ENCODE data around the gene WASF3.

Gene WASF3

DNA sequence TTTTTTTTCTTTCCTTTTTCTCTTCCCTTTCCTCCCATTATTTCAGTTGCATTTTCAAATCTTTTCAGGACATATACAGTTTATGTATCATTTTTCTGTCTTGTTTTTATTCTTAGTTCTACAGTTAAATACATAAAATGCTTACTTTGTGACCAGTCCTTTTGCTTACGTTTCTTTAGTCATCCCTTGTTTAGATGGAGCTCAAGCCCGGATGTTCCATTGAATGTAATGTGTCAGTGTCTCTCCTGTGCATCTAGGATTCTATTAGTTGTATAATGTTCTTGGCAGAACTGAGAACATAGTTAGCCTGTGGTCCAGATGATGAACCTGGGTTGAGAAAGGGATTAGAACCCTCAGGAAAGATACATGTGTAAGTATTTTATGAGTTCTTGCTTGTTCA, 17.8 kb downstream of the WASF3 start:
- no peak for ATAC-seq (ENCODE audit: insufficient read depth, low read depth)
- Histone ChIP-seq H3K79me2 (ENCODE audit: insufficient read depth, low read length) (no peaks in the 10 kb centered on the region), H3K9ac (ENCODE audit: low read depth, low read length) (no peak overlapping the region), H3K4me1 (ENCODE audit: insufficient read depth, low read length) (no peaks in the 10 kb centered on the region), H3K27me3 (ENCODE audit: insufficient read depth, low read length, poor library complexity) (peaks cover 3% of the 10 kb centered on the region), H3K4me3 (ENCODE audit: low read depth in 1 of 2, low read length in 2 of 2) (no peak overlapping the region), H4K20me1 (ENCODE audit: insufficient read depth, low read length) (no peaks in the 10 kb centered on the region), H2AFZ (ENCODE audit: low read depth, low read length) (no peak overlapping the region), H3K9me3 (ENCODE audit: insufficient read depth, low read length, severe bottlenecking) (peaks cover 3% of the 10 kb centered on the region), H3K36me3 (ENCODE audit: insufficient read depth, low read length) (no peaks in the 10 kb centered on the region), H3K4me2 (ENCODE audit: insufficient read depth, low read length) (no peak overlapping the region), H3K27ac (ENCODE audit: low read length) (no peak overlapping the region)
- TF ChIP-seq, protein P1, sequence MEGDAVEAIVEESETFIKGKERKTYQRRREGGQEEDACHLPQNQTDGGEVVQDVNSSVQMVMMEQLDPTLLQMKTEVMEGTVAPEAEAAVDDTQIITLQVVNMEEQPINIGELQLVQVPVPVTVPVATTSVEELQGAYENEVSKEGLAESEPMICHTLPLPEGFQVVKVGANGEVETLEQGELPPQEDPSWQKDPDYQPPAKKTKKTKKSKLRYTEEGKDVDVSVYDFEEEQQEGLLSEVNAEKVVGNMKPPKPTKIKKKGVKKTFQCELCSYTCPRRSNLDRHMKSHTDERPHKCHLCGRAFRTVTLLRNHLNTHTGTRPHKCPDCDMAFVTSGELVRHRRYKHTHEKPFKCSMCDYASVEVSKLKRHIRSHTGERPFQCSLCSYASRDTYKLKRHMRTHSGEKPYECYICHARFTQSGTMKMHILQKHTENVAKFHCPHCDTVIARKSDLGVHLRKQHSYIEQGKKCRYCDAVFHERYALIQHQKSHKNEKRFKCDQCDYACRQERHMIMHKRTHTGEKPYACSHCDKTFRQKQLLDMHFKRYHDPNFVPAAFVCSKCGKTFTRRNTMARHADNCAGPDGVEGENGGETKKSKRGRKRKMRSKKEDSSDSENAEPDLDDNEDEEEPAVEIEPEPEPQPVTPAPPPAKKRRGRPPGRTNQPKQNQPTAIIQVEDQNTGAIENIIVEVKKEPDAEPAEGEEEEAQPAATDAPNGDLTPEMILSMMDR (IDR thresholded peaks at IDR 0.05; ENCODE audit: borderline replicate concordance, extremely low read depth, low read length, poor library complexity, severe bottlenecking), result no peak
- no peak for DNase-seq

DNA sequence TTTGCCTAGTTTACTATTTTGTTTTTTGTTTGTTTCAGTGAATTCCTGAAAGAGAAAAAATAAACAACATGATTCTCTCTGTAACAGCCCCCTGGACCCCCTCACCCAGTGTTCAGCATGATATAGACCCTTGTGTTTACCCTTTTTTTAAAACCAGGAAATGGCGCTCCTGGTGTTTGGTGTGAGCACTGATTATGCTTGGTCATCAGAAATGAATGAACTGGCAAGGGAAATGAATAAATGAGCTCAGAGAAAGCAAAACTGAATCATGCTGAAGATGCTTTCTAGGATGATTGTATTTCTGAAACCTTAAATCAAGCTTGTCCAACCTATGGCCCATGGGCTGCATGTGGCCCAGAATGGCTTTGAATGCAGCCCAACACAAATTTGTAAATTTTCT, 22.1 kb downstream of the WASF3 start:
- DNase-seq (no peak), ATAC-seq (ENCODE audit: insufficient read depth, low read depth) (no peak)
- no peak overlapping the region for H3K4me3 ChIP-seq (ENCODE audit: low read depth in 1 of 2, low read length in 2 of 2)
- no peak overlapping the region for H3K27ac ChIP-seq (ENCODE audit: low read length)
- peaks cover 5% of the 10 kb centered on the region for H3K27me3 ChIP-seq (ENCODE audit: insufficient read depth, low read length, poor library complexity)
- no peaks in the 10 kb centered on the region for H3K79me2 ChIP-seq (ENCODE audit: insufficient read depth, low read length)
- TF ChIP-seq, protein P1 (IDR thresholded peaks at IDR 0.05; ENCODE audit: borderline replicate concordance, extremely low read depth, low read length, poor library complexity, severe bottlenecking), result no peak
- no peak for TF ChIP-seq EZH2 (IDR thresholded peaks at IDR 0.05; ENCODE audit: borderline replicate concordance, low read depth, low read length, severe bottlenecking)
- H3K9me3 ChIP-seq (ENCODE audit: insufficient read depth, low read length, severe bottlenecking), result peaks cover 3% of the 10 kb centered on the region
- H3K9ac ChIP-seq (ENCODE audit: low read depth, low read length), result no peak overlapping the region
- no peak overlapping the region for H2AFZ ChIP-seq (ENCODE audit: low read depth, low read length)
- no peaks in the 10 kb centered on the region for H4K20me1 ChIP-seq (ENCODE audit: insufficient read depth, low read length)
- H3K4me1 ChIP-seq (ENCODE audit: insufficient read depth, low read length), result no peaks in the 10 kb centered on the region
- H3K4me2 ChIP-seq (ENCODE audit: insufficient read depth, low read length), result no peak overlapping the region
- H3K36me3 ChIP-seq (ENCODE audit: insufficient read depth, low read length), result no peaks in the 10 kb centered on the region

DNA sequence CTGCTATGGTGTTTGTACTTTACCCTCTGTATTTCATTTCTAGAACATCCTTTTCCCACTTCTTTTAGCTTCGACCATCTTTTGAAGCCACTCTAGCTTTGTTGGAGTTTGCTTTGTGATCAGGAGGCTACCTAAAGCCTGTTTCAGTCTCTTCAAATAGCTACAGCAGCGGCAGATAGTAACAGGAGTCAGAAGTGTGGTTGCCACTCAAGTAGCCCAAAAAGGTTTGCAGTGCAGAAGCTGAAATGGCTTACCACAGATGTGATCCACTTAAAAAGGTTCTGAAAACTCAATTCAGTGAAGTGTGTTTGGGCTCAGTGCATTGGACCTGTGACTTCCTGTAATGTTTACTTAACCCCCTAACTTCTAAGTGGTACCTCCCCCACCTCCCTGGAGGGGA, 26.2 kb downstream of the WASF3 start:
- Histone ChIP-seq H3K79me2 (ENCODE audit: insufficient read depth, low read length) (no peaks in the 10 kb centered on the region), H3K9me3 (ENCODE audit: insufficient read depth, low read length, severe bottlenecking) (peaks cover under 1% of the 10 kb centered on the region), H3K4me2 (ENCODE audit: insufficient read depth, low read length) (no peak overlapping the region), H3K27me3 (ENCODE audit: insufficient read depth, low read length, poor library complexity) (peaks cover 19% of the 10 kb centered on the region), H3K27ac (ENCODE audit: low read length) (no peak overlapping the region), H2AFZ (ENCODE audit: low read depth, low read length) (no peak overlapping the region), H3K9ac (ENCODE audit: low read depth, low read length) (no peak overlapping the region), H4K20me1 (ENCODE audit: insufficient read depth, low read length) (no peaks in the 10 kb centered on the region), H3K4me3 (ENCODE audit: low read depth in 1 of 2, low read length in 2 of 2) (no peak overlapping the region), H3K4me1 (ENCODE audit: insufficient read depth, low read length) (no peaks in the 10 kb centered on the region), H3K36me3 (ENCODE audit: insufficient read depth, low read length) (no peaks in the 10 kb centered on the region)
- DNase-seq, result no peak
- no peak for TF ChIP-seq EZH2 (IDR thresholded peaks at IDR 0.05; ENCODE audit: borderline replicate concordance, low read depth, low read length, severe bottlenecking)
- TF ChIP-seq, protein P1 (IDR thresholded peaks at IDR 0.05; ENCODE audit: borderline replicate concordance, extremely low read depth, low read length, poor library complexity, severe bottlenecking), result no peak
- no peak for ATAC-seq (ENCODE audit: insufficient read depth, low read depth)

DNA sequence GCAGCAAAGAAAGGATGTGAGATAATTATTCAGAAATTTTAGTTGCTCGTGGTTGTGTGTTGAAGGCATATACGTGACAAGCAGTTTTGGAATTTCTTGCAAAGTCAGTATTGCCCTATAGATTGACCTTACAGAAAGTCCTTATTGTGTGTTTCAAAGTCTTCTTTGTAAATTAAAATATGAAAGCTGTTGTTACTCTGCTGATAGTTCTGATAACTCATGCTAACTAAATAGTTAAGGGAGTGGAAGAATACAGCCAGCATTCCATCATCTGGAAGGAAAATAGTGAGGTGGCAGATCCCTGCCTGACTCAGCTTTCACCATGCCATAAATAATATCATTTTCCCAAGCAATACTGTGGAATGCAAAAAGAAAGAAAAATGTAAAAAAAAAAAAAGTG, 27.2 kb downstream of the WASF3 start:
- no peak overlapping the region for H3K9ac ChIP-seq (ENCODE audit: low read depth, low read length)
- H3K27me3 ChIP-seq (ENCODE audit: insufficient read depth, low read length, poor library complexity), result peaks cover 27% of the 10 kb centered on the region
- no peaks in the 10 kb centered on the region for H3K9me3 ChIP-seq (ENCODE audit: insufficient read depth, low read length, severe bottlenecking)
- no peak for DNase-seq
- H3K79me2 ChIP-seq (ENCODE audit: insufficient read depth, low read length), result no peaks in the 10 kb centered on the region
- no peaks in the 10 kb centered on the region for H3K4me1 ChIP-seq (ENCODE audit: insufficient read depth, low read length)
- H3K36me3 ChIP-seq (ENCODE audit: insufficient read depth, low read length), result no peaks in the 10 kb centered on the region
- no peak for TF ChIP-seq EZH2 (IDR thresholded peaks at IDR 0.05; ENCODE audit: borderline replicate concordance, low read depth, low read length, severe bottlenecking)
- TF ChIP-seq, protein P1 (IDR thresholded peaks at IDR 0.05; ENCODE audit: borderline replicate concordance, extremely low read depth, low read length, poor library complexity, severe bottlenecking), result no peak
- ATAC-seq (ENCODE audit: insufficient read depth, low read depth), result no peak
- H3K4me2 ChIP-seq (ENCODE audit: insufficient read depth, low read length), result no peak overlapping the region
- H2AFZ ChIP-seq (ENCODE audit: low read depth, low read length), result no peak overlapping the region
- no peak overlapping the region for H3K4me3 ChIP-seq (ENCODE audit: low read depth in 1 of 2, low read length in 2 of 2)
- no peaks in the 10 kb centered on the region for H4K20me1 ChIP-seq (ENCODE audit: insufficient read depth, low read length)
- no peak overlapping the region for H3K27ac ChIP-seq (ENCODE audit: low read length)

Measured in DND-41 (cell line).